ENCODE measurements around the gene CD300H. TPM values are rescaled to one million over a fixed set of nuclear protein-coding genes. Genes with fewer than 3 reads are reported as not detected.
"Not testable (repeated sequence)": the region's sequence is repeated elsewhere in the genome, so short reads cannot be mapped to it uniquely, and the experiment has no call there.

Gene CD300H
- total and polyA plus RNA-seq, 4 experiments from 2014 or later: not detected

GRCh38 chr17:74521701-74522201 lies 45.6 kb downstream of the CD300H start:
- Mint-ChIP-seq H3K27ac (no peak overlapping the region), H3K4me1 (peaks cover 0 to 4% (median 1%) of the 10 kb centered on the region in 4 donors), H3K27me3 (peaks cover 36 to 43% of the 10 kb centered on the region in 2 donors), H3K9me3 (peaks cover 2 to 11% (median 6%) of the 10 kb centered on the region in 8 donors), H3K36me3 (no peaks in the 10 kb centered on the region), H3K4me3 (no peak overlapping the region)
- intact Hi-C loops (cut with micrococcal nuclease): no loop called here
- POLR2A ChIA-PET (ENCODE audit: partially characterized antibody): no interaction called here
- Histone ChIP-seq H3K27me3 (ENCODE audit: insufficient read depth, low read length) (peaks cover 6% of the 10 kb centered on the region), H3K9me3 (ENCODE audit: control insufficient read depth in 1 of 2, low read length in 2 of 2) (no peaks in the 10 kb centered on the region), H3K4me1 (ENCODE audit: insufficient read depth, low read length) (no peaks in the 10 kb centered on the region), H3K36me3 (ENCODE audit: insufficient read depth, low read length) (no peaks in the 10 kb centered on the region), H3K4me3 (ENCODE audit: low read length in 2 of 2) (no peak overlapping the region), H3K27ac (ENCODE audit: low read depth, low read length) (no peak overlapping the region)
- CTCF ChIA-PET (ENCODE audit: partially characterized antibody): interaction anchor here (0.9 to 1.4 kb wide), 2 partner anchors 143 to 153 kb away, joined by 3 read pairs; no protein-coding TSS in a partner anchor
- DNase-seq: no peak

DNA sequence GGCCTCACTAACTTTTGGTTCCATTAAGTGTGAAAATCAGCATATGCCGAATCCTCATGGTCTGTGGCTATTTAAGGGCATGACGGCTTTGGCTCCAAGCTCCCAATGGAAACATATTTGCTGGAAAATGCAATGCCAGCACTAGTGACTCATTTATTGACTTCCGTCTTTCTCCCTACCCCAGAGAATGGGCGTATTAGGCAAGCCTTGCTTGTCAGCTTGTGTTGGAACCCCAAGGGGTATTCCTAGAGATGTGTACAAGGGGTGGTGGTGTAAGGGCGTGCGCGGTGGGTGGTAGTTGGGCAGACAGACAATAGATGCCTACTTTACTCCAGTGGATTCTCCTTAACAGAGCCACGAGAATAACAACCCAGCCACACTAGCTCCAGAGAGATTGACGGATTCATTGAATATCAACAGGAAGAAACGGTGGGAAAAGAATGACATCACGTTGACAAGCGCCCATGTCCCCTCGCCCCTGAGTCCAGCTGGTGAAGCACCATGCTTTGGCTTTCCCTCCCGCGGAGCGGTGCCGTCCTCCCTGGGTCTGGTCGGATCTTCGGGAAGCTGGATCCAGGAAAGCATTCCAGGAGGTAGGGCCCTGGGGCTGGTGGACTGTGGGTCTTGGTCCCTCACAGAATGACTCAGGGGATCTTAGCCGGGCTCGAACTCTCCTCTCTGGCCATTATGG lies 46.4 kb downstream of the CD300H start:
- CTCF ChIA-PET (ENCODE audit: partially characterized antibody): no interaction called here
- Histone ChIP-seq H3K4me3 (ENCODE audit: low read length in 2 of 2) (no peak overlapping the region), H3K27me3 (ENCODE audit: insufficient read depth, low read length) (peaks cover 6% of the 10 kb centered on the region), H3K27ac (ENCODE audit: low read depth, low read length) (no peak overlapping the region), H3K9me3 (ENCODE audit: control insufficient read depth in 1 of 2, low read length in 2 of 2) (no peaks in the 10 kb centered on the region), H3K4me1 (ENCODE audit: insufficient read depth, low read length) (no peaks in the 10 kb centered on the region), H3K36me3 (ENCODE audit: insufficient read depth, low read length) (no peaks in the 10 kb centered on the region)
- intact Hi-C loops (cut with micrococcal nuclease): no loop called here
- Mint-ChIP-seq H3K27ac (no peak overlapping the region), H3K36me3 (no peaks in the 10 kb centered on the region), H3K27me3 (peaks cover 36 to 41% of the 10 kb centered on the region in 2 donors), H3K9me3 (peaks cover 2 to 11% (median 6%) of the 10 kb centered on the region in 8 donors), H3K4me3 (no peak overlapping the region), H3K4me1 (peaks cover 0 to 4% (median 1%) of the 10 kb centered on the region in 4 donors)
- no peak for DNase-seq
- POLR2A ChIA-PET (ENCODE audit: partially characterized antibody): no interaction called here

DNA sequence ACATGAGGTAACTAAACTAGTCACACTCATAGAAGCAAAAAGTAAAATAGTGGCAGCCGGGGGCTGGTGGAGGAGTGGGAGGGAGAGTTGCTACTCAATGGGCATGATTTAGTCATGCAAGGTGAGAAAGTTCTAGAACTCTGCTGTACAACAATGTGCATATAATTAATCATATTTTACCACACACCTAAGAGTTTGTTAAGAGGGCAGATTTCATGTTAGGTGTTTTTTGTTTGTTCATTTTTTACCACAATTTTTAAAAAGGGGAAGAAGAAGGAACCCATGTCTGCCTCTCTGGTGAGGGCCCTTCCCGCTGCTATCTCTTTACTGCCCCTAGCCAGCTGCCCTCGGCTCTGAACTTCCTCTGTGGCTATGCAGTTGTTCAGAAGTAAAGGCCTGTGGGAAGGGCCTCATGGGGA lies 47.3 kb downstream of the CD300H start:
- Histone ChIP-seq H3K27ac (ENCODE audit: low read depth, low read length) (no peak overlapping the region), H3K9me3 (ENCODE audit: control insufficient read depth in 1 of 2, low read length in 2 of 2) (no peaks in the 10 kb centered on the region), H3K4me1 (ENCODE audit: insufficient read depth, low read length) (no peaks in the 10 kb centered on the region), H3K36me3 (ENCODE audit: insufficient read depth, low read length) (no peaks in the 10 kb centered on the region), H3K27me3 (ENCODE audit: insufficient read depth, low read length) (peaks cover 6% of the 10 kb centered on the region), H3K4me3 (ENCODE audit: low read length in 2 of 2) (no peak overlapping the region)
- Mint-ChIP-seq H3K4me3 (no peak overlapping the region), H3K4me1 (peaks cover 0 to 4% (median 1%) of the 10 kb centered on the region in 4 donors), H3K27me3 (peaks cover 33 to 35% of the 10 kb centered on the region in 2 donors), H3K27ac (no peak overlapping the region), H3K9me3 (peaks cover 2 to 14% (median 7%) of the 10 kb centered on the region in 8 donors), H3K36me3 (no peaks in the 10 kb centered on the region)
- ChIA-PET POLR2A (ENCODE audit: partially characterized antibody) (interaction anchor here (0.6 kb wide), 1 partner anchor 343 kb away, joined by 3 read pairs; no protein-coding TSS in a partner anchor), CTCF (ENCODE audit: partially characterized antibody) (no interaction called here)
- no peak for DNase-seq
- intact Hi-C loops (cut with micrococcal nuclease): no loop called here

DNA sequence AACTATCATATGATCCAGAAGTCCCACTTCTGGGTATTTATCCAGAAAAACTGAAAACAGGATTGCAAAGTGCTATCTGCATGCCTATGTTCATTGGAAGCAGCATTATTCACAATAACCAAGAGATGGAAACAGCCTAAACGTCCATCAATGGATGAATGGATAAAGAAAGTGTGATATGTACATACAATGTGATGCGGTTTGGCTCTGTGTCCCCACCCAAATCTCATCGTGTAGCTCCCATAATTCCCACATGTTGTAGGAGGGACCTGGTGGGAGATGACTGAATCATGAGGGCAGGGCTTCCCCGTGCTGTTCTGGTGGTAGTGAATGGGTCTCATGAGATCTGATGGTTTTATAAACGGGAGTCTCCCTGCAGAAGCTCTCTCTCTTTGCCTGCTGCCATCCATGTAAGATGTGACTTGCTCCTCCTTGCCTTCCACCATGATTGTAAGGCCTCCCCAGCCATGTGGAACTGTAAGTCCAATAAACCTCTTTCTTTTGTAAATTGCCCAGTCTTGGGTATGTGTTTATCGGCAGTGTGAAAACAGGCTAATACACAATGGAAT lies 48.8 kb downstream of the CD300H start:
- intact Hi-C loops (cut with micrococcal nuclease); H3K27ac Mint-ChIP-seq; POLR2A ChIA-PET (ENCODE audit: partially characterized antibody); H3K36me3 ChIP-seq (ENCODE audit: insufficient read depth, low read length); H3K4me3 Mint-ChIP-seq; H3K27me3 ChIP-seq (ENCODE audit: insufficient read depth, low read length); DNase-seq; H3K4me3 ChIP-seq (ENCODE audit: low read length in 2 of 2); H3K27ac ChIP-seq (ENCODE audit: low read depth, low read length); H3K9me3 ChIP-seq (ENCODE audit: control insufficient read depth in 1 of 2, low read length in 2 of 2); CTCF ChIA-PET (ENCODE audit: partially characterized antibody); H3K4me1 ChIP-seq (ENCODE audit: insufficient read depth, low read length): not testable (repeated sequence)
- peaks cover 30 to 38% of the 10 kb centered on the region in 2 donors for H3K27me3 Mint-ChIP-seq
- H3K4me1 Mint-ChIP-seq: peaks cover 0 to 13% (median 5%) of the 10 kb centered on the region in 4 donors
- H3K9me3 Mint-ChIP-seq: peaks cover 8 to 27% (median 16%) of the 10 kb centered on the region in 8 donors
- peaks cover 3 to 11% of the 10 kb centered on the region in 2 donors for H3K36me3 Mint-ChIP-seq

DNA sequence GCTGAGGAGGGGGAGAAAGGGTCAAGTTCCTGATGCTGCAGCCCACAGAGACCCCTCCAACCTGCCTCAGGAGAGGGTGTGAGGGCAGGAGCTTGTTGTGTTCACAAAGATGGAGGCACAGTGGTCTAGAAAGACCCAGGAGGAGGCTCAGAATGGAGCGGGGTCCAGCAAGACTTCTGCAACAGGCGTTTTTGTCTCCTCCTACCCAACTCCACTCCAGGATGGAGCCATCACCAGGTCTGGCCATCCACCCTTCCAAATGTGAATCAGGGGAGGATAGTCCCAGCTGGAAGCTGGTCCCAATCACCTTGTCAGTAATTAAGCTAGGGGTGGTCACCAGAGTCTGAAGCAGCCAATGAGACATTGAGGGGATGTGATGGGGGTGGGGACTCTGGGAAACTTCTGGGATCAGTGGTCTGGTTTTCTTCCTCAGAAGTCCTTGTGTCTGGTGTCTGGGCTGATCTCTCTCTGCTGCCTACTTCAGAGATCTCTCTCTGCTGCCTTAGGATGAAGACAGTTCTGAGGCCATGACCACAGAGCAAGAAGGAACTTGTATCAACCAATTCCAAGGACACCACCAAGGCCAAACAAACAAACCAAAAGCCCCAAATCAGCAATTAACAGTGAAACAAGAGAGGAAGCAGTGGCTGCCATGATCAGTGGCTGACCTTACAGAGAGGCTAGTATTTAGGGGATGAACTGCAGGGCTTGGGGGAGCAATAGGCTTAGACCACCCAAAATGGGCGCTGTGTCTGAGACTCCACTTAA lies 50.6 kb downstream of the CD300H start:
- Histone ChIP-seq H3K27me3 (ENCODE audit: insufficient read depth, low read length) (peaks cover 2% of the 10 kb centered on the region), H3K27ac (ENCODE audit: low read depth, low read length) (no peak overlapping the region), H3K4me3 (ENCODE audit: low read length in 2 of 2) (no peak overlapping the region), H3K36me3 (ENCODE audit: insufficient read depth, low read length) (no peaks in the 10 kb centered on the region), H3K4me1 (ENCODE audit: insufficient read depth, low read length) (no peaks in the 10 kb centered on the region), H3K9me3 (ENCODE audit: control insufficient read depth in 1 of 2, low read length in 2 of 2) (peaks cover 0 to 3% of the 10 kb centered on the region in 2 donors)
- Mint-ChIP-seq H3K27ac (peak overlapping the region in 1 of 7 donors; percentile 17), H3K4me3 (no peak overlapping the region), H3K9me3 (peaks cover 4 to 27% (median 16%) of the 10 kb centered on the region in 8 donors), H3K36me3 (peaks cover 3 to 11% of the 10 kb centered on the region in 2 donors), H3K4me1 (peaks cover 0 to 13% (median 5%) of the 10 kb centered on the region in 4 donors), H3K27me3 (peaks cover 19 to 36% of the 10 kb centered on the region in 2 donors)
- intact Hi-C loops (cut with micrococcal nuclease): no loop called here
- ChIA-PET POLR2A (ENCODE audit: partially characterized antibody) (no interaction called here), CTCF (ENCODE audit: partially characterized antibody) (no interaction called here)
- DNase-seq: no peak

DNA sequence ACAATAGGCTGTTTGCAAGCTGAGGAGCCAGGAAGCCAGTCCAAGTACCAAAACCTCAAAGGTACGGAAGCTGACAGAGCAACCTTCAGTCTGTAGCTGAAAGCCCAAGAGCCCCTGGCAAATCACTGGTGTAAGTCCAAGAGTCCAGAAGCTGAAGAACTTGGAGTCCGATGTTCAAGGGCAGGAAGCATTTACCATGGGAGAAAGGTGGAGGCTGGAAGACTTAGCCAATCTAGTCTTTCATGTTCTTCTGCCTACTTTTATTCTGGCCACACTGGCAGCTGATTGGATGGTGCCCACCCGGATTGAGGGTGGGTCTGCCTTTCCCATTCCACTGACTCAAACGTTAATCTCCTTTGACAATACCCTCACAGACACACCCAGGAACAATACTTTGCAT lies 51.4 kb downstream of the CD300H start:
- Mint-ChIP-seq H3K4me3 (no peak overlapping the region), H3K36me3 (peaks cover 3 to 11% of the 10 kb centered on the region in 2 donors), H3K27ac (no peak overlapping the region), H3K4me1 (peaks cover 0 to 13% (median 4%) of the 10 kb centered on the region in 4 donors), H3K27me3 (peaks cover 13 to 30% of the 10 kb centered on the region in 2 donors), H3K9me3 (peaks cover 4 to 27% (median 16%) of the 10 kb centered on the region in 8 donors)
- ChIA-PET POLR2A (ENCODE audit: partially characterized antibody) (no interaction called here), CTCF (ENCODE audit: partially characterized antibody) (no interaction called here)
- H3K27me3 ChIP-seq (ENCODE audit: insufficient read depth, low read length): no peaks in the 10 kb centered on the region
- H3K27ac ChIP-seq (ENCODE audit: low read depth, low read length): no peak overlapping the region
- no peaks in the 10 kb centered on the region for H3K4me1 ChIP-seq (ENCODE audit: insufficient read depth, low read length)
- no peak overlapping the region for H3K4me3 ChIP-seq (ENCODE audit: low read length in 2 of 2)
- peaks cover 0 to 3% of the 10 kb centered on the region in 2 donors for H3K9me3 ChIP-seq (ENCODE audit: control insufficient read depth in 1 of 2, low read length in 2 of 2)
- H3K36me3 ChIP-seq (ENCODE audit: insufficient read depth, low read length): no peaks in the 10 kb centered on the region
- intact Hi-C loops (cut with micrococcal nuclease): no loop called here
- DNase-seq: no peak

Data from CD4-positive, alpha-beta memory T cell (primary cell).